IMR-90 (cell line): Measurements from ENCODE around the gene LSM14A. TPM values are rescaled to one million over a fixed set of nuclear protein-coding genes. Genes with fewer than 3 reads are reported as not detected.

ENCODE experiments used
- ATAC-seq: fragments of 200-7000 bp; cut with Tn5 transposase; 2 replicates; pipeline ENCODE4 v1.9.1; 2020; ENCODE audit warnings: low read depth, mild to moderate bottlenecking, moderate library complexity
- BruUV-seq: library from RNA; stranded (reverse); fragments of 400-500 nt; replicated peaks from 2 replicates; lab custom pipeline; 2021; lab: Mats Ljungman, UMichigan
- CTCF ChIA-PET: fragments of 300-600 bp; formaldehyde crosslinking; extraction: SDS; loops from one replicate; lab custom pipeline; 2021; ENCODE audit warnings: antibody characterized with exemption; lab: Yijun Ruan, JAX
- POLR2A ChIA-PET: fragments of 300-600 bp; sonication (Branson Sonifier 250); formaldehyde crosslinking; loops from one replicate; lab custom pipeline; 2022; ENCODE audit warnings: antibody characterized with exemption; ENCODE audit not compliant: unreplicated experiment; lab: Charles Lee
- DNase-seq: peaks from one replicate; pipeline ENCODE4 v3.0.0; 2013
- H2AFZ ChIP-seq: replicated peaks from 2 replicates; pipeline ENCODE3; 2013; ENCODE audit warnings: low read length, mild to moderate bottlenecking; ENCODE audit not compliant: poor library complexity
- H2AK5ac ChIP-seq: 2 replicates; pipeline ENCODE4 v1.6.1; 2013; ENCODE audit warnings: low read depth, low read length, inconsistent platforms
- H2AK9ac ChIP-seq: replicated peaks from 2 replicates; pipeline ENCODE3; 2013; ENCODE audit warnings: mild to moderate bottlenecking, low read depth, low read length, moderate library complexity; ENCODE audit not compliant: poor library complexity
- H2BK120ac ChIP-seq: 2 replicates; pipeline ENCODE4 v1.6.1; 2013; ENCODE audit warnings: low read depth, low read length, inconsistent platforms
- H2BK15ac ChIP-seq: 3 replicates; pipeline ENCODE4 v1.6.1; 2013; ENCODE audit warnings: low read depth, low read length, inconsistent platforms
- H2BK20ac ChIP-seq: 2 replicates; pipeline ENCODE4 v1.6.1; 2013; ENCODE audit warnings: low read depth, mild to moderate bottlenecking, inconsistent platforms, low read length, moderate library complexity
- H2BK5ac ChIP-seq: 2 replicates; pipeline ENCODE4 v1.6.1; 2013; ENCODE audit warnings: mild to moderate bottlenecking, low read depth, low read length, inconsistent platforms; ENCODE audit not compliant: poor library complexity, severe bottlenecking
- H3K14ac ChIP-seq: replicated peaks from 2 replicates; pipeline ENCODE4 v1.6.1; 2013; ENCODE audit warnings: low read depth, low read length, inconsistent platforms
- H3K18ac ChIP-seq: 2 replicates; pipeline ENCODE4 v1.6.1; 2013; ENCODE audit warnings: low read depth, low read length, control low read depth
- H3K23ac ChIP-seq: 2 replicates; pipeline ENCODE4 v1.6.1; 2013; ENCODE audit warnings: low read depth, low read length, inconsistent platforms
- H3K27ac ChIP-seq: 2 replicates; pipeline ENCODE4 v1.5.1; 2013; ENCODE audit warnings: mild to moderate bottlenecking, control low read depth, low read length; ENCODE audit not compliant: insufficient read depth
- H3K27me3 ChIP-seq: 2 replicates; pipeline ENCODE4 v1.6.1; 2013; ENCODE audit warnings: low read length; ENCODE audit not compliant: control insufficient read depth, insufficient read depth
- H3K36me3 ChIP-seq: 2 replicates; pipeline ENCODE4 v1.6.1; 2013; ENCODE audit warnings: low read length, mixed read lengths; ENCODE audit not compliant: control insufficient read depth, insufficient read depth
- H3K4ac ChIP-seq: 2 replicates; pipeline ENCODE4 v1.6.1; 2013; ENCODE audit warnings: low read depth, low read length, inconsistent platforms
- H3K4me1 ChIP-seq: 2 replicates; pipeline ENCODE4 v1.6.1; 2013; ENCODE audit warnings: low read length, mixed read lengths; ENCODE audit not compliant: control insufficient read depth, insufficient read depth
- H3K4me2 ChIP-seq: 2 replicates; pipeline ENCODE4 v1.6.1; 2013; ENCODE audit warnings: low read depth, mild to moderate bottlenecking, control low read depth, low read length, moderate library complexity
- H3K4me3 ChIP-seq: 2 replicates; pipeline ENCODE4 v1.5.1; 2013; ENCODE audit warnings: low read depth, mild to moderate bottlenecking, control low read depth, low read length, moderate library complexity; ENCODE audit not compliant: insufficient read depth
- H3K56ac ChIP-seq: 2 replicates; pipeline ENCODE4 v1.6.1; 2013; ENCODE audit warnings: low read length, inconsistent platforms; ENCODE audit not compliant: insufficient read depth; ENCODE audit errors: extremely low read depth
- H3K79me1 ChIP-seq, 2 experiments: 2 replicates each; pipeline ENCODE4 v1.6.1; 2013; ENCODE audit warnings: low read length in 2 of 2, inconsistent platforms in 1 of 2, low read depth in 1 of 2
- H3K9ac ChIP-seq: 2 replicates; pipeline ENCODE4 v1.6.1; 2013; ENCODE audit warnings: low read depth, low read length, control low read depth
- H3K9me1 ChIP-seq: 2 replicates; pipeline ENCODE4 v1.6.1; 2013; ENCODE audit warnings: low read length, inconsistent platforms; ENCODE audit not compliant: insufficient read depth
- H3K9me3 ChIP-seq: 2 replicates; pipeline ENCODE4 v1.6.1; 2013; ENCODE audit warnings: low read length; ENCODE audit not compliant: control insufficient read depth, insufficient read depth
- H4K20me1 ChIP-seq: 2 replicates; pipeline ENCODE4 v1.6.1; 2013; ENCODE audit warnings: low read length, inconsistent platforms; ENCODE audit not compliant: insufficient read depth
- H4K5ac ChIP-seq: 2 replicates; pipeline ENCODE4 v1.6.1; 2013; ENCODE audit warnings: mild to moderate bottlenecking, low read depth, low read length, control low read depth
- H4K8ac ChIP-seq, 2 experiments: 2 replicates each; pipeline ENCODE4 v1.6.1; 2013; ENCODE audit warnings: low read depth in 2 of 2, low read length in 2 of 2, control low read depth in 1 of 2, inconsistent platforms in 1 of 2
- H4K91ac ChIP-seq: 2 replicates; pipeline ENCODE4 v1.6.1; 2013; ENCODE audit warnings: low read depth, low read length, inconsistent platforms; ENCODE audit not compliant: insufficient read depth
- CEBPB ChIP-seq: IDR thresholded peaks from 2 replicates; pipeline ENCODE4 v1.6.1; 2012; ENCODE audit warnings: low read depth, low read length, improper control_type of control experiment
- WGBS, 2 experiments: methylation state at CpG; one replicate each; pipeline versions ENCODE4 v1.1.5 to v1.1.7; 2013; ENCODE audit warnings: missing lambda C conversion rate in 2 of 2; ENCODE audit not compliant: insufficient read length in 1 of 2; ENCODE audit errors: extremely low coverage in 2 of 2; 5-methylcytosine and 5-hydroxymethylcytosine counted together
- dilution Hi-C: fragments of 300-500 bp; cut with HindIII; formaldehyde crosslinking; loops from one replicate; pipeline ENCODE4 v1.14.3; 2018; ENCODE audit warnings: low sequenced_read_pairs; ENCODE audit not compliant: unreplicated experiment
- in situ Hi-C: fragments of 300-500 bp; cut with MboI; formaldehyde crosslinking; loops from 3 replicates; pipeline ENCODE4 v1.14.3; 2019; ENCODE audit warnings: low sequenced_read_pairs, inconsistent platforms, mixed read lengths
- intact Hi-C: fragments of 100-400 bp; cut with micrococcal nuclease; formaldehyde crosslinking; loops from 2 replicates; pipeline ENCODE4 v1.10.0; 2022
- polyA plus RNA-seq, 3 experiments: library from polyadenylated mRNA; depleted of rRNA; stranded (reverse); fragments of >200 nt; gene quantifications; 2 replicates each; pipeline ENCODE4 v1.2.3, GENCODE V29; 2012; ENCODE audit warnings: low replicate concordance in 1 of 3
- total RNA-seq: library from RNA; depleted of rRNA; stranded (reverse); fragments of >200 nt; gene quantifications from 2 replicates; pipeline ENCODE4 v1.2.3, GENCODE V29; 2012

The LSM14A gene
- total and polyA plus RNA-seq, 2 of the 4 experiments (the other 2 are of a cell fraction): 44.3 to 54.8 TPM

DNA sequence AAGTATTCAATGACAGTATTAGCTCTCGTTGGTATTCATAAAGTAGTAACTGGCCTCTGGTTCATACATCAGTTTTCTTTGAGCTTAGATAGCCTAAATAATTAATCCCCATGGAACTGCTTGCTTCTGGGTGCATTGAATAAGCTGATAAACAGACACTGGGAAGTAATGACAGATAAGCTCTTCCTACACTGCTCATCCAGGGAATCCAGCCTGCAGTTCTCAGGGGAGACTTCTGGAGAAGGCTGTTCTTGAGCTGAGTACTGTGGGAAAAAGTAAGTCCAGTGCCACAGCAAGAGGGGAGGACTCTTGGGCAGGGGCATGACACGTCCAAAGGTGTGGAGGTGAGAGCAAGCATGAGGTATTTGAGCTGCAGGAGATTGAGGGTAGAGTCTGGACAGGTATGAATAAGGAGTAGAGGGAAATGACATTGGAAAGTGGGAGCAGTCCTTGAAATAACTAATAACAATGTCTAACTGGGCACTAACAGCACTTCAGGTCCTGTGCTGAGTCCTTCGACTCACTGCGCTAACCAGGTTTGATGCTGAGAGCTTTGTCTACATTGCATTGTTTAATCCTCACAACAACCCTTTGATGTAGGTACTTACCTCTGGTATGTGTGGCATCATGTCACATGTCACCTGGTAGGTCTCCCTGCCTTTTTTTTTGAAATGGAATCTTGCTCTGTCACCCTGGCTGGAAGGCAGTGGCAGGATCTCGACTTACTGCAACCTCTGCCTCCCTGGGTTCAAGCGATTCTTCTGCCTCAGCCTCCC is 89.2 kb downstream of the LSM14A start:
- intact Hi-C loops: loop anchor here (2.0 kb wide), 1 partner anchor 13 kb away; no protein-coding TSS in a partner anchor

More for the DNA sequence above, 89.2 kb downstream of the LSM14A start:
- ChIA-PET POLR2A (interaction anchor here (1.3 kb wide), 1 partner anchor 9 kb away, joined by 4 read pairs; no protein-coding TSS in a partner anchor), CTCF (interaction anchor here (0.6 to 2.0 kb wide), 5 partner anchors 11 to 85 kb away, joined by 3 to 8 read pairs (median 4); no protein-coding TSS in a partner anchor)
- Histone ChIP-seq H3K36me3 (peaks cover 6% of the 10 kb centered on the region; the same call in 1 of the 2 replicates), H3K27ac (peak overlapping the region; percentile 83; the same call in 1 of the 2 replicates), H2BK5ac (peak overlapping the region; percentile 15), H3K14ac (peak overlapping the region; percentile 66), H3K4me1 (peaks cover 24% of the 10 kb centered on the region), H3K9me1 (peaks cover 36% of the 10 kb centered on the region), H3K56ac (peak overlapping the region; percentile 72; the same call in 1 of the 2 replicates), H3K23ac (peak overlapping the region; percentile 95), H2BK20ac (peak overlapping the region; percentile 90), H3K9me3 (no peaks in the 10 kb centered on the region), H3K18ac (peak overlapping the region; percentile 51), H2BK15ac (peak overlapping the region; percentile 71; the same call in 2 of the 3 replicates), H4K5ac (peak overlapping the region; percentile 41), H3K9ac (peak overlapping the region; percentile 38), H2AK5ac (peak overlapping the region; percentile 96), H3K4me3 (no peak overlapping the region), H2AK9ac (peak overlapping the region; percentile 75), H3K4ac (peak overlapping the region; percentile 96), H4K91ac (peak overlapping the region; percentile 79), H4K20me1 (peaks cover 11% of the 10 kb centered on the region; the same call in 1 of the 2 replicates), H2BK120ac (peak overlapping the region; percentile 94), H3K27me3 (no peaks in the 10 kb centered on the region), H2AFZ (no peak overlapping the region), H3K4me2 (peak overlapping the region; percentile 75), H3K79me1 (peaks cover 35 to 81% of the 10 kb centered on the region in 2 experiments), H4K8ac (peak overlapping the region; percentile 14 to 80; a peak in 3 of 4 replicates)
- ATAC-seq (peak; percentile 34), DNase-seq (no peak)
- WGBS, 2 experiments: 89% methylated on average over 3 of the region's 6 CpGs; no CpG with 5 or more reads in 1 of the 2 experiments
- no peak for TF ChIP-seq CEBPB
- no TSS peak for BruUV-seq
- in situ Hi-C loops: no loop called here
- dilution Hi-C loops: no loop called here
